OCI-LY7 (cell line): ENCODE data around the gene RNF17. TPM values are rescaled to one million over a fixed set of nuclear protein-coding genes. Genes with fewer than 3 reads are reported as not detected.
A peak's percentile ranks its signal among the peaks of the same experiment; 100 is the strongest.

Source experiments
- BruUV-seq: library from RNA; stranded (reverse); fragments of 400-500 nt; replicated peaks from 2 replicates; lab custom pipeline; 2021; lab: Mats Ljungman, UMichigan
- CTCF ChIA-PET: fragments of 300-600 bp; sonication (Branson Sonifier 250); formaldehyde crosslinking; loops from one replicate; lab custom pipeline; 2022; ENCODE audit warnings: antibody characterized with exemption; ENCODE audit not compliant: unreplicated experiment; lab: Charles Lee
- POLR2A ChIA-PET: fragments of 300-600 bp; sonication (Branson Sonifier 250); formaldehyde crosslinking; loops from one replicate; lab custom pipeline; 2022; ENCODE audit warnings: antibody characterized with exemption; lab: Charles Lee
- DNase-seq: peaks from one replicate; pipeline ENCODE4 v3.0.0-alpha.2; 2015; ENCODE audit warnings: low spot score
- H2AFZ ChIP-seq: fragments of 200-600 bp; sonication (generic), shearing (Covaris generic); 2 replicates; pipeline ENCODE4 v1.6.1; 2014; ENCODE audit warnings: mild to moderate bottlenecking, antibody characterized with exemption, low read length, moderate library complexity
- H3K27ac ChIP-seq: fragments of 200-600 bp; sonication (generic); 2 replicates; pipeline ENCODE4 v1.5.1; 2014; ENCODE audit warnings: mixed run types, low read depth, mild to moderate bottlenecking, moderate library complexity, low read length, inconsistent platforms; ENCODE audit not compliant: poor library complexity, severe bottlenecking
- H3K36me3 ChIP-seq: fragments of 200-600 bp; sonication (generic); 2 replicates; pipeline ENCODE4 v1.6.1; 2014; ENCODE audit warnings: mild to moderate bottlenecking, antibody characterized with exemption, low read length, moderate library complexity, mixed read lengths; ENCODE audit not compliant: insufficient read depth
- H3K4me1 ChIP-seq: fragments of 200-600 bp; sonication (generic); 2 replicates; pipeline ENCODE4 v1.5.1; 2014; ENCODE audit warnings: mild to moderate bottlenecking, low read length; ENCODE audit not compliant: insufficient read depth, poor library complexity, severe bottlenecking
- H3K4me2 ChIP-seq: fragments of 200-600 bp; sonication (generic); 2 replicates; pipeline ENCODE4 v1.6.1; 2014; ENCODE audit warnings: mild to moderate bottlenecking, low read length
- H3K4me3 ChIP-seq: fragments of 200-600 bp; sonication (generic); 2 replicates; pipeline ENCODE4 v1.5.1; 2014; ENCODE audit warnings: mild to moderate bottlenecking, low read depth, low read length; ENCODE audit not compliant: poor library complexity, severe bottlenecking
- H3K79me2 ChIP-seq: fragments of 200-600 bp; sonication (generic); 2 replicates; pipeline ENCODE4 v1.6.1; 2016; ENCODE audit warnings: low read depth, mild to moderate bottlenecking, low read length, moderate library complexity, mixed read lengths; ENCODE audit not compliant: insufficient read depth
- H3K9me2 ChIP-seq: fragments of 200-600 bp; sonication (generic); 2 replicates; pipeline ENCODE4 v1.6.1; 2016; ENCODE audit warnings: mild to moderate bottlenecking, low read length, mixed read lengths; ENCODE audit not compliant: insufficient read depth
- H3K9me3 ChIP-seq: fragments of 200-600 bp; sonication (generic); 2 replicates; pipeline ENCODE4 v1.6.1; 2014; ENCODE audit warnings: mild to moderate bottlenecking, mixed run types, low read length, mixed read lengths
- H4K20me1 ChIP-seq: fragments of 200-600 bp; sonication (generic); 2 replicates; pipeline ENCODE4 v1.6.1; 2014; ENCODE audit warnings: mild to moderate bottlenecking, antibody characterized with exemption, low read length, moderate library complexity, mixed read lengths; ENCODE audit not compliant: insufficient read depth
- CTCF ChIP-seq: fragments of 200-600 bp; sonication (generic); conservative IDR thresholded peaks from 2 replicates; pipeline ENCODE4 v1.5.1; 2014; ENCODE audit warnings: mild to moderate bottlenecking, antibody characterized with exemption, low read length, moderate library complexity, mixed read lengths
- EZH2phosphoT487 ChIP-seq: fragments of 200-600 bp; sonication (generic); IDR thresholded peaks from 2 replicates; pipeline ENCODE4 v1.6.1; 2018; ENCODE audit warnings: low read depth, borderline replicate concordance, mild to moderate bottlenecking, mixed run types, antibody characterized with exemption, low read length, moderate library complexity, mixed read lengths
- intact Hi-C: fragments of 100-400 bp; cut with micrococcal nuclease; formaldehyde crosslinking; loops from one replicate; pipeline ENCODE4 v1.10.0; 2022; ENCODE audit not compliant: unreplicated experiment
- total RNA-seq, 2 experiments: library from RNA; depleted of rRNA in 1 of 2; stranded (reverse); fragments of >200 nt in 1 of 2; shearing (Covaris generic) in 1 of 2; gene quantifications; 2 replicates each; pipeline ENCODE4 v1.2.3, GENCODE V29; 2014 to 2022

Gene RNF17
- total RNA-seq, 2 experiments from 2014 or later: not detected

DNA sequence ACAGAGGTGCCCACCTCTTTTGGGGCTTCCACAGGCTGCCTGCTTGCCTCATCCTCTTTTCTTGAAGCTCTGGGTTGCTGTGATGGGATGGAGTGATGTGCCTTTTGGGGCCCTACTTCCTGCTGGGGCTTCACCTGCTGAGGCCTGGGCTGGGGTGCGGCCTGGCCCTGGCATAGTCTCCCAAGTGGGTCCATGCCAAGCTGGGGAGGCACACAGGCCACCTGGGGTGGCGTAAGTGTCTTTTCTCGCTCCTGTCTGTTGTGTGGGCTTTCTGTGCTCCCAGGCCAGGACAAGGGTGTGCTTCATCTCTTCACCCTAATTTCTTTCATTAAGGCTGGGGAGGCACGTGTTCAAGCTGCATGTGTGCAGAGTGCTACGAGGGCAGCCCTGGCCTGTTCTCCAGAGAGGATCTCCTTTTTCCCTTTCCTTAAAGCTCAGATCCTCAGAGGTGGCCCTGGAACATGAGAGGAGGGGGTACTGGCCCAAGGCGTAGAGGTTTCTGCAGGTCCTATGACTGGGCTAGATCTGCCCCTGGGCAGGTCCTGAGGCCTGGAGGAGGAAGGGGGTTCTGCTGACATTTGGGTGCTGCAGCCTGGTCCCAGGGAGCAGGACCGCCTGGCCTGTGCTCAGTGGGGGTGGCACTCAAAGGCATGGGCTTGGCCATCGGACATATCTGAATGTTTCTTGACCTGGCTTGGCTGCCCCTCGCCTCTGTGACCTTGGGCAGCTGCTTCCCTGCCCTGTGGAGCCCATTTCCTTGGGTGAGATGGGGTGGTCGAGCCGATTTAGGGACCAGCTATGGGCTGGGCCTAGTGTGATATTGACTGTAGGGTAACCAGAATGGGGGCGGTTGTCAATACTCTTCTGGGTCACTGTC, 23.7 kb upstream of the RNF17 start:
- Histone ChIP-seq H3K9me2 (no peaks in the 10 kb centered on the region), H4K20me1 (no peaks in the 10 kb centered on the region), H3K4me3 (no peak overlapping the region), H3K36me3 (no peaks in the 10 kb centered on the region), H3K9me3 (no peaks in the 10 kb centered on the region), H3K4me1 (no peaks in the 10 kb centered on the region), H3K79me2 (no peaks in the 10 kb centered on the region), H2AFZ (no peak overlapping the region), H3K27ac (no peak overlapping the region), H3K4me2 (no peak overlapping the region)
- ChIA-PET POLR2A (interaction anchor here (0.9 to 1.9 kb wide), 2 partner anchors 10 kb away, joined by 3 to 4 read pairs; no protein-coding TSS in a partner anchor), CTCF (no interaction called here)
- TF ChIP-seq CTCF (no peak), EZH2phosphoT487 (no peak)
- DNase-seq: no peak
- intact Hi-C loops: no loop called here
- no TSS peak for BruUV-seq

GRCh38 chr13:24741016-24741662, 22.8 kb upstream of the RNF17 start:
- H4K20me1 ChIP-seq: no peaks in the 10 kb centered on the region
- peak; percentile 14 for DNase-seq
- intact Hi-C loops: no loop called here
- H3K4me3 ChIP-seq: no peak overlapping the region
- TF ChIP-seq CTCF (peak; percentile 65), EZH2phosphoT487 (no peak)
- H3K27ac ChIP-seq: no peak overlapping the region
- H3K9me3 ChIP-seq: no peaks in the 10 kb centered on the region
- H3K36me3 ChIP-seq: no peaks in the 10 kb centered on the region
- H2AFZ ChIP-seq: no peak overlapping the region
- H3K9me2 ChIP-seq: no peaks in the 10 kb centered on the region
- ChIA-PET POLR2A (interaction anchor here (0.9 kb wide), 1 partner anchor 9 kb away, joined by 3 read pairs; no protein-coding TSS in a partner anchor), CTCF (no interaction called here)
- H3K4me1 ChIP-seq: no peaks in the 10 kb centered on the region
- H3K79me2 ChIP-seq: no peaks in the 10 kb centered on the region
- no TSS peak for BruUV-seq
- no peak overlapping the region for H3K4me2 ChIP-seq
